Fibroblast of pulmonary artery (primary cell): ENCODE data around the gene KIAA1958.

Source experiments
- DNase-seq: peaks from one replicate; pipeline ENCODE4 v3.0.0-alpha.2; 2010; ENCODE audit warnings: low read depth
- H3K4me3 ChIP-seq: replicated peaks from 2 replicates; pipeline ENCODE4 v1.5.1; 2011; ENCODE audit warnings: low read depth, mild to moderate bottlenecking, control low read depth, low read length, moderate library complexity
- CTCF ChIP-seq: IDR thresholded peaks from 2 replicates; pipeline ENCODE4 v1.5.1; 2011; ENCODE audit warnings: mild to moderate bottlenecking, control low read depth, low read length, inconsistent platforms; ENCODE audit errors: missing control alignments

KIAA1958 gene

GRCh38 chr9:112558978-112559377 lies 72.4 kb downstream of the KIAA1958 start:
- no peak for DNase-seq
- TF ChIP-seq CTCF = no peak

GRCh38 chr9:112559629-112560413 lies 73.2 kb downstream of the KIAA1958 start:
- DNase-seq = no peak
- TF ChIP-seq CTCF = no peak
- H3K4me3 ChIP-seq = no peak overlapping the region

More at GRCh38 chr9:112558978-112559377, 72.4 kb downstream of the KIAA1958 start:
- H3K4me3 ChIP-seq = no peak overlapping the region

GRCh38 chr9:112562235-112562958 lies 75.8 kb downstream of the KIAA1958 start:
- H3K4me3 ChIP-seq = no peak overlapping the region
- no peak for DNase-seq
- no peak for TF ChIP-seq CTCF

- DNase-seq = peak; percentile 68
- TF ChIP-seq CTCF = no peak
- no peak overlapping the region for H3K4me3 ChIP-seq
Measured at GRCh38 chr9:112569186-112569585, 82.6 kb downstream of the KIAA1958 start.

- no peak for TF ChIP-seq CTCF
- DNase-seq = no peak
- H3K4me3 ChIP-seq = no peak overlapping the region
Measured at GRCh38 chr9:112570671-112571167, 84.1 kb downstream of the KIAA1958 start.

- DNase-seq = no peak
- H3K4me3 ChIP-seq = no peak overlapping the region
- TF ChIP-seq CTCF = no peak
Measured at GRCh38 chr9:112571624-112572355, 85.2 kb downstream of the KIAA1958 start.
